PC-3 (cell line): ENCODE results near the gene TBX2. TPM values are rescaled to one million over a fixed set of nuclear protein-coding genes. Genes with fewer than 3 reads are reported as not detected.
"Not testable (repeated sequence)": the region's sequence is repeated elsewhere in the genome, so short reads cannot be mapped to it uniquely, and the experiment has no call there.

Experiments used
- ATAC-seq: fragments of 200-7000 bp; cut with Tn5 transposase; 2 replicates; pipeline ENCODE4 v1.9.1; 2020; ENCODE audit warnings: mild to moderate bottlenecking, moderate library complexity
- BruUV-seq: library from RNA; stranded (reverse); fragments of 400-500 nt; replicated peaks from 2 replicates; lab custom pipeline; 2021; lab: Mats Ljungman, UMichigan
- CTCF ChIA-PET: fragments of 300-600 bp; sonication (Branson Sonifier 250); formaldehyde crosslinking; loops from one replicate; lab custom pipeline; 2022; ENCODE audit warnings: antibody characterized with exemption; lab: Charles Lee
- POLR2A ChIA-PET: fragments of 300-600 bp; sonication (Branson Sonifier 250); formaldehyde crosslinking; loops from one replicate; lab custom pipeline; 2022; ENCODE audit warnings: antibody characterized with exemption; ENCODE audit not compliant: unreplicated experiment; lab: Charles Lee
- DNase-seq: peaks from one replicate; pipeline ENCODE4 v3.0.0-alpha.2; 2015
- H2AFZ ChIP-seq: fragments of 300-600 bp; sonication (generic); 2 replicates; pipeline ENCODE4 v1.6.0; 2016; ENCODE audit warnings: antibody characterized with exemption, low read length
- H3F3A ChIP-seq: fragments of 300-600 bp; sonication (generic); one replicate; pipeline ENCODE4 v1.6.0; 2017; ENCODE audit warnings: antibody characterized with exemption, low read length, control low read depth, mild to moderate bottlenecking; ENCODE audit not compliant: unreplicated experiment
- H3K27ac ChIP-seq: fragments of 300-600 bp; sonication (generic); 2 replicates; pipeline ENCODE4 v1.5.1; 2016; ENCODE audit warnings: mild to moderate bottlenecking, low read length
- H3K27me3 ChIP-seq: fragments of 300-600 bp; sonication (generic); 2 replicates; pipeline ENCODE4 v1.6.1; 2016; ENCODE audit warnings: low read length, mixed read lengths
- H3K36me3 ChIP-seq: fragments of 300-600 bp; sonication (generic); 2 replicates; pipeline ENCODE4 v1.6.1; 2016; ENCODE audit warnings: low read depth, mixed run types, low read length, mixed read lengths
- H3K4me1 ChIP-seq: fragments of 300-600 bp; sonication (generic); 2 replicates; pipeline ENCODE4 v1.5.1; 2016; ENCODE audit warnings: low read length; ENCODE audit not compliant: insufficient read depth
- H3K4me2 ChIP-seq: fragments of 300-600 bp; sonication (generic); 2 replicates; pipeline ENCODE4 v1.6.0; 2016; ENCODE audit warnings: low read length
- H3K4me3 ChIP-seq: fragments of 300-600 bp; sonication (generic); 2 replicates; pipeline ENCODE4 v1.5.1; 2016; ENCODE audit warnings: mild to moderate bottlenecking, low read length, mixed read lengths
- H3K79me2 ChIP-seq: fragments of 300-600 bp; sonication (generic); 2 replicates; pipeline ENCODE4 v1.6.1; 2017; ENCODE audit warnings: low read length, mixed read lengths
- H3K9ac ChIP-seq: fragments of 300-600 bp; sonication (generic); 2 replicates; pipeline ENCODE4 v1.6.0; 2016; ENCODE audit warnings: mild to moderate bottlenecking, low read length
- H3K9me2 ChIP-seq: fragments of 300-600 bp; sonication (generic); replicated peaks from 2 replicates; pipeline ENCODE4 v1.6.1; 2016; ENCODE audit warnings: mixed run types, low read length, mixed read lengths
- H3K9me3 ChIP-seq: fragments of 300-600 bp; sonication (generic); 2 replicates; pipeline ENCODE4 v1.6.1; 2016; ENCODE audit warnings: low read length, mixed read lengths
- H4K20me1 ChIP-seq: fragments of 300-600 bp; sonication (generic); 2 replicates; pipeline ENCODE4 v1.6.1; 2016; ENCODE audit warnings: low read length, mixed read lengths
- EZH2 ChIP-seq: fragments of 300-600 bp; sonication (generic); IDR thresholded peaks from one replicate; pipeline ENCODE4 v1.6.1; 2017; ENCODE audit warnings: antibody characterized with exemption, mild to moderate bottlenecking, low read length; ENCODE audit not compliant: unreplicated experiment
- EZH2phosphoT487 ChIP-seq: fragments of 300-600 bp; sonication (generic); IDR thresholded peaks from 2 replicates; pipeline ENCODE4 v1.6.1; 2018; ENCODE audit warnings: mild to moderate bottlenecking, antibody characterized with exemption, low read length, borderline replicate concordance
- intact Hi-C: fragments of 100-400 bp; cut with micrococcal nuclease; formaldehyde crosslinking; loops from 2 replicates; pipeline ENCODE4 v1.9.0; 2023
- total RNA-seq: library from RNA; depleted of rRNA; stranded (reverse); fragments of >200 nt; gene quantifications from 2 replicates; pipeline ENCODE4 v1.2.3, GENCODE V29; 2014
- TF ChIP-seq, protein P1 (sequence below): fragments of 300-600 bp; sonication (generic); conservative IDR thresholded peaks from 2 replicates; pipeline ENCODE4 v1.5.1; 2017; ENCODE audit warnings: antibody characterized with exemption, low read depth, mild to moderate bottlenecking, low read length

The TBX2 gene
- total RNA-seq, 1 experiment from 2014 or later: 7.1 TPM

DNA sequence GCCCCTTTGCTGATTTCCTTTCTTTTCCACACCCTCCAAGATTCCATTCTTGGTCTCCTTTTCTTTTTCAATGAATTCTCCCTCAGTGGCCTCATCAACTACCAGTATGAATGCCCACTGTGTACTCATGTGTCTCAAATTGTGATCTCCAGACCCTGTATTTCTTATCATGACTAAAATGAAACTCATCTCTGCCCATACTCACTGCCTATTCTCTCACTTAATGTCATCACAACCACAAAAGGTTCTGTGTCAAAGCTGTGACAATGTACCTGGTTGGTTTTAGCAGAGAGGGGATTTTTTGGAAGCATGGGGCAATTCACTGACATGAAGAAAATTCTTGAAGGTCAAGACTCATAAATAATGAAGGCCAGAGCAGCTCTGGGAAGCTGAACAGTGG is 41.1 kb downstream of the TBX2 start:
- Histone ChIP-seq H3K27me3 (no peaks in the 10 kb centered on the region), H3K9ac (no peak overlapping the region), H2AFZ (no peak overlapping the region), H3K4me2 (no peak overlapping the region), H3F3A (no peaks in the 10 kb centered on the region), H3K27ac (no peak overlapping the region), H3K4me1 (peaks cover 12% of the 10 kb centered on the region), H3K9me3 (0 out of 2 replicates have a peak, but pooled peaks cover 7% of the 10 kb centered on the region), H3K4me3 (no peak overlapping the region), H3K36me3 (0 out of 2 replicates have a peak, but pooled peaks cover 5% of the 10 kb centered on the region), H3K9me2 (no peaks in the 10 kb centered on the region), H4K20me1 (no peaks in the 10 kb centered on the region), H3K79me2 (no peaks in the 10 kb centered on the region)
- ChIA-PET POLR2A (no interaction called here), CTCF (no interaction called here)
- TF ChIP-seq EZH2 (no peak), EZH2phosphoT487 (no peak)
- TF ChIP-seq, protein P1, sequence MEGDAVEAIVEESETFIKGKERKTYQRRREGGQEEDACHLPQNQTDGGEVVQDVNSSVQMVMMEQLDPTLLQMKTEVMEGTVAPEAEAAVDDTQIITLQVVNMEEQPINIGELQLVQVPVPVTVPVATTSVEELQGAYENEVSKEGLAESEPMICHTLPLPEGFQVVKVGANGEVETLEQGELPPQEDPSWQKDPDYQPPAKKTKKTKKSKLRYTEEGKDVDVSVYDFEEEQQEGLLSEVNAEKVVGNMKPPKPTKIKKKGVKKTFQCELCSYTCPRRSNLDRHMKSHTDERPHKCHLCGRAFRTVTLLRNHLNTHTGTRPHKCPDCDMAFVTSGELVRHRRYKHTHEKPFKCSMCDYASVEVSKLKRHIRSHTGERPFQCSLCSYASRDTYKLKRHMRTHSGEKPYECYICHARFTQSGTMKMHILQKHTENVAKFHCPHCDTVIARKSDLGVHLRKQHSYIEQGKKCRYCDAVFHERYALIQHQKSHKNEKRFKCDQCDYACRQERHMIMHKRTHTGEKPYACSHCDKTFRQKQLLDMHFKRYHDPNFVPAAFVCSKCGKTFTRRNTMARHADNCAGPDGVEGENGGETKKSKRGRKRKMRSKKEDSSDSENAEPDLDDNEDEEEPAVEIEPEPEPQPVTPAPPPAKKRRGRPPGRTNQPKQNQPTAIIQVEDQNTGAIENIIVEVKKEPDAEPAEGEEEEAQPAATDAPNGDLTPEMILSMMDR: no peak
- intact Hi-C loops: no loop called here
- no TSS peak for BruUV-seq
- DNase-seq: no peak
- ATAC-seq: no peak

DNA sequence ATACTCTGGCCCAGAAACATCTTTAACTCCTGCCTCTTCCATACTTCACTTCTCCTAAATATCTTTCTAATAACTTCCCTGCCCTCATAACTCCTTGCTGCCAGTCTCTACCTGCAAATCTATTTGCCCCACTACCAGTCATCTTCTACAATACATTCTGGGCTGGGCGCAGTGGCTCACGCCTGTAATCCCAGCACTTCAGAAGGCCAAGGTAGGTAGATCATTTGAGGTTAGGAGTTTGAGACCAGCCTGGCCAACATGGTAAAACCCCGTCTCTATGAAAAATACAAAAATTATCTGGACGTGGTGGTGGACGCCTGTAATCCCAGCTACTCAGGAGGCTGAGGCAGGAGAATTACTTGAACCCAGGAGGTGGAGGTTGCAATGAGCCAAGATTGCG is 41.9 kb downstream of the TBX2 start:
- POLR2A ChIA-PET, H3K4me3 ChIP-seq, H3K27ac ChIP-seq, H3K9me2 ChIP-seq, H3K36me3 ChIP-seq, H4K20me1 ChIP-seq, H3K4me2 ChIP-seq, H3K27me3 ChIP-seq, CTCF ChIA-PET, DNase-seq, intact Hi-C loops, H3K79me2 ChIP-seq, H2AFZ ChIP-seq, ATAC-seq, BruUV-seq, H3K9me3 ChIP-seq, H3K9ac ChIP-seq, H3F3A ChIP-seq: not testable (repeated sequence)
- peaks cover 12% of the 10 kb centered on the region for H3K4me1 ChIP-seq

GRCh38 chr17:61442136-61442775 is 42.6 kb downstream of the TBX2 start:
- Histone ChIP-seq H3K9me3 (0 out of 2 replicates have a peak, but pooled peaks cover 3% of the 10 kb centered on the region), H3F3A (no peaks in the 10 kb centered on the region), H3K79me2 (no peaks in the 10 kb centered on the region), H3K4me3 (no peak overlapping the region), H2AFZ (no peak overlapping the region; the same call in 1 of the 2 replicates), H3K36me3 (0 out of 2 replicates have a peak, but pooled peaks cover 3% of the 10 kb centered on the region), H3K4me2 (no peak overlapping the region), H3K9me2 (no peaks in the 10 kb centered on the region), H3K4me1 (peaks cover 12% of the 10 kb centered on the region), H3K27me3 (no peaks in the 10 kb centered on the region), H4K20me1 (no peaks in the 10 kb centered on the region), H3K9ac (no peak overlapping the region), H3K27ac (no peak overlapping the region)
- no peak for ATAC-seq
- DNase-seq: no peak
- intact Hi-C loops: no loop called here
- TF ChIP-seq EZH2: no peak
- TF ChIP-seq, protein P1: no peak
- TF ChIP-seq EZH2phosphoT487: no peak
- CTCF ChIA-PET: no interaction called here
- no TSS peak for BruUV-seq
- POLR2A ChIA-PET: interaction anchor here (0.6 kb wide), 1 partner anchor 84 kb away, joined by 7 read pairs; no protein-coding TSS in a partner anchor
